Hematopoietic multipotent progenitor cell treated with erythropoietin and hydrocortisone succinate and interleukin-3 and kit ligand, for 8 days (in vitro differentiated cells): ENCODE results near the gene PCDHGB2.
"Not testable (repeated sequence)": the region's sequence is repeated elsewhere in the genome, so short reads cannot be mapped to it uniquely, and the experiment has no call there.

Source experiments
- DNase-seq: peaks from one replicate; pipeline ENCODE4 v3.0.0-alpha.2; 2015

Gene PCDHGB2

GRCh38 chr5:141387557-141388311 is 27.9 kb downstream of the PCDHGB2 start, which contains the start of gene PCDHGB4:
TSS of gene PCDHGB4 (plus strand) at chr5:141387698. CDS start at chr5:141387885, 187 bp downstream.
- DNase-seq: peak; percentile 24

GRCh38 chr5:141388661-141389060 is 28.9 kb downstream of the PCDHGB2 start:
- DNase-seq: no peak

GRCh38 chr5:141389153-141390042 is 29.6 kb downstream of the PCDHGB2 start:
- no peak for DNase-seq

GRCh38 chr5:141392429-141393198 is 32.8 kb downstream of the PCDHGB2 start, which contains the start of gene PCDHGA8:
TSS of gene PCDHGA8 (plus strand) at chr5:141392633. CDS start at chr5:141392814, 181 bp downstream.
- DNase-seq: no peak

GRCh38 chr5:141393267-141393666 is 33.5 kb downstream of the PCDHGB2 start:
- no peak for DNase-seq

GRCh38 chr5:141394401-141395187 is 34.8 kb downstream of the PCDHGB2 start:
- not testable (repeated sequence) for DNase-seq

- peak; percentile 34 for DNase-seq
Measured at GRCh38 chr5:141397756-141398551, 38.2 kb downstream of the PCDHGB2 start, which contains the start of gene PCDHGB5. TSS of gene PCDHGB5 (plus strand) at chr5:141397947. CDS start at chr5:141398128, 181 bp downstream.

GRCh38 chr5:141398608-141399007 is 38.8 kb downstream of the PCDHGB2 start:
- no peak for DNase-seq

- DNase-seq: no peak
Measured at GRCh38 chr5:141399555-141400258, 39.9 kb downstream of the PCDHGB2 start.

GRCh38 chr5:141402553-141403243 is 42.9 kb downstream of the PCDHGB2 start, which contains the start of gene PCDHGA9:
TSS of gene PCDHGA9 (plus strand) at chr5:141402778. CDS start at chr5:141402953, 175 bp downstream.
- DNase-seq: peak; percentile 12

GRCh38 chr5:141403387-141403786 is 43.6 kb downstream of the PCDHGB2 start:
- no peak for DNase-seq

GRCh38 chr5:141407790-141408505 is 48.2 kb downstream of the PCDHGB2 start, which contains the start of gene PCDHGB6:
TSS of gene PCDHGB6 (plus strand) at chr5:141408021. CDS start at chr5:141408203, 182 bp downstream.
- DNase-seq: peak; percentile 11

GRCh38 chr5:141409598-141410306 is 50.0 kb downstream of the PCDHGB2 start:
- no peak for DNase-seq

- no peak for DNase-seq
Measured at GRCh38 chr5:141411575-141411974, 51.8 kb downstream of the PCDHGB2 start.
